DND-41 (cell line): Measurements from ENCODE around the gene ANKRD6.

Source experiments
- ATAC-seq: fragments of 200-7000 bp; cut with Tn5 transposase; 3 replicates; pipeline ENCODE4 v1.9.1; 2021; ENCODE audit warnings: low read depth; ENCODE audit not compliant: insufficient read depth
- DNase-seq: peaks from one replicate; pipeline ENCODE4 v3.0.0-alpha.2; 2020
- H2AFZ ChIP-seq: 2 replicates; pipeline ENCODE4 v1.6.0; 2012; ENCODE audit warnings: low read depth, low read length
- H3K27ac ChIP-seq: 2 replicates; pipeline ENCODE4 v1.5.1; 2012; ENCODE audit warnings: low read length, inconsistent platforms
- H3K27me3 ChIP-seq: fragments of 200-600 bp; sonication (generic); 2 replicates; pipeline ENCODE4 v1.6.0; 2012; ENCODE audit warnings: low read length, mild to moderate bottlenecking, inconsistent platforms; ENCODE audit not compliant: insufficient read depth, poor library complexity
- H3K36me3 ChIP-seq: 2 replicates; pipeline ENCODE4 v1.5.1; 2012; ENCODE audit warnings: low read length, inconsistent platforms; ENCODE audit not compliant: insufficient read depth
- H3K4me1 ChIP-seq: 2 replicates; pipeline ENCODE4 v1.5.1; 2012; ENCODE audit warnings: mild to moderate bottlenecking, low read length; ENCODE audit not compliant: insufficient read depth
- H3K4me2 ChIP-seq: 2 replicates; pipeline ENCODE4 v1.6.0; 2012; ENCODE audit warnings: mild to moderate bottlenecking, moderate library complexity, low read length, inconsistent platforms; ENCODE audit not compliant: insufficient read depth
- H3K4me3 ChIP-seq, 2 experiments: fragments of 200-600 bp in 1 of 2; shearing (Covaris generic) in 1 of 2; 2 replicates each; pipeline ENCODE4 v1.5.1; 2012 to 2016; ENCODE audit warnings: inconsistent platforms in 2 of 2, low read length in 2 of 2, mild to moderate bottlenecking in 2 of 2, low read depth in 1 of 2, moderate library complexity in 1 of 2
- H3K79me2 ChIP-seq: 2 replicates; pipeline ENCODE4 v1.6.0; 2012; ENCODE audit warnings: low read length, inconsistent platforms; ENCODE audit not compliant: insufficient read depth
- H3K9ac ChIP-seq: 2 replicates; pipeline ENCODE4 v1.6.0; 2012; ENCODE audit warnings: low read depth, mild to moderate bottlenecking, inconsistent platforms, low read length, moderate library complexity
- H3K9me3 ChIP-seq: 2 replicates; pipeline ENCODE4 v1.5.1; 2012; ENCODE audit warnings: low read length, moderate library complexity, mild to moderate bottlenecking, inconsistent platforms; ENCODE audit not compliant: insufficient read depth, severe bottlenecking
- H4K20me1 ChIP-seq: 2 replicates; pipeline ENCODE4 v1.6.0; 2012; ENCODE audit warnings: low read length; ENCODE audit not compliant: insufficient read depth
- EZH2 ChIP-seq: IDR thresholded peaks from 3 replicates; pipeline ENCODE4 v1.6.1; 2012; ENCODE audit warnings: borderline replicate concordance, low read depth, mild to moderate bottlenecking, moderate library complexity, low read length, inconsistent platforms; ENCODE audit not compliant: severe bottlenecking
- TF ChIP-seq, protein P1 (sequence below): IDR thresholded peaks from 2 replicates; pipeline ENCODE4 v1.5.1; 2012; ENCODE audit warnings: borderline replicate concordance, low read length, moderate library complexity, mild to moderate bottlenecking; ENCODE audit not compliant: poor library complexity, severe bottlenecking; ENCODE audit errors: extremely low read depth

Gene ANKRD6

DNA sequence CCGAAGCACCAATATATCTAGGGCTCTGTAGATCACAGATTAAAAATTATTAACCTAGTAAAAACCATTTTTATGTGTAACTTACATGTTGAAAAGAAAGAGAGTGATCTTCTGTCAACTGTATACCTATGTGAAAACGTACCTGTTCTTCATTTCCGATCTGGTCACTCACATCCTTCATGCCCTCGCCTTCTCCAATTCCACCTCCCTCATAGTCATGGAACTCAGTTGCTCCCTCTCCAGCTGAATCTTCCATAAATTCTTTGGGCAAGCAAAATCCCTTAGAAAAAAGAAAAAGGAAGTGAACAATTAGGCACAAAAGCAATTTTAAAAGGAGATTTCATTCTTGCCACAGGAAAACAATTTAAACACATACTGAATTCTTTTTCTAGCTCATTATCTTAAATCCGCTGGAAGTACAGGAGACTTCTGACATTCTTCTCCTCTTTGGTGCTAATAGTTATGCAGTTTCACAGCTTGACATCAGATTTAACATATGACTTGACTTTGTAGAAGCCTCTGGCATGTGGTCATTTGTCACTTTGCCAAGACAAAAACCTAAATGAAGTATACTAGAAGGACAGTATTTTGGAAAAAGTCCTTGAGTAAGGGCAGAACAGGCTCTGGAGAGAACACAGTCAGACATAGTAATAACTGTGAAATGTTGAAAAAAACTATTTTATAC lies 235.1 kb downstream of the ANKRD6 start:
- DNase-seq (no peak), ATAC-seq (no peak)
- Histone ChIP-seq H3K27me3 (no peaks in the 10 kb centered on the region), H3K4me2 (no peak overlapping the region), H3K4me1 (no peaks in the 10 kb centered on the region), H3K79me2 (no peaks in the 10 kb centered on the region), H3K36me3 (peaks cover 83% of the 10 kb centered on the region), H2AFZ (no peak overlapping the region), H3K27ac (no peak overlapping the region), H3K4me3 (no peak overlapping the region), H3K9ac (no peak overlapping the region), H4K20me1 (no peaks in the 10 kb centered on the region), H3K9me3 (no peaks in the 10 kb centered on the region)
- TF ChIP-seq, protein P1, sequence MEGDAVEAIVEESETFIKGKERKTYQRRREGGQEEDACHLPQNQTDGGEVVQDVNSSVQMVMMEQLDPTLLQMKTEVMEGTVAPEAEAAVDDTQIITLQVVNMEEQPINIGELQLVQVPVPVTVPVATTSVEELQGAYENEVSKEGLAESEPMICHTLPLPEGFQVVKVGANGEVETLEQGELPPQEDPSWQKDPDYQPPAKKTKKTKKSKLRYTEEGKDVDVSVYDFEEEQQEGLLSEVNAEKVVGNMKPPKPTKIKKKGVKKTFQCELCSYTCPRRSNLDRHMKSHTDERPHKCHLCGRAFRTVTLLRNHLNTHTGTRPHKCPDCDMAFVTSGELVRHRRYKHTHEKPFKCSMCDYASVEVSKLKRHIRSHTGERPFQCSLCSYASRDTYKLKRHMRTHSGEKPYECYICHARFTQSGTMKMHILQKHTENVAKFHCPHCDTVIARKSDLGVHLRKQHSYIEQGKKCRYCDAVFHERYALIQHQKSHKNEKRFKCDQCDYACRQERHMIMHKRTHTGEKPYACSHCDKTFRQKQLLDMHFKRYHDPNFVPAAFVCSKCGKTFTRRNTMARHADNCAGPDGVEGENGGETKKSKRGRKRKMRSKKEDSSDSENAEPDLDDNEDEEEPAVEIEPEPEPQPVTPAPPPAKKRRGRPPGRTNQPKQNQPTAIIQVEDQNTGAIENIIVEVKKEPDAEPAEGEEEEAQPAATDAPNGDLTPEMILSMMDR = no peak

DNA sequence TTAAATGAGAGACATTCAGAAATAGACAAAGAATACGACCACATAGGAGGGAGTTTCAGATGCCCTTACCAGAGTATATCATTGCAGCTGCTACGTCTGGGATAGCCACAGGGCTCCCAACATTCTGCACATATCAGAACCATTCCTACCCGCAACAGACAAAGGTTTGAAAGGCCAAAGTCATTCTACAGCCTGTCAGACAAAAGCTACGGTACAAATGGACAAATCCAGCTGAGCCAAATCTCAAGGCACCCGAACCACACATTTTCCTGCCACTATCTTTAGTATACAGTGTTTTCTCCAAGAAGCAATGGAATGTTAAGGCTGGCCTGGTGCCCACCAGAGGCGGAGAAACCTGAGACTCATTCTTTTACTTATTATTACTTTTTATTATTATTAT lies 236.1 kb downstream of the ANKRD6 start:
- Histone ChIP-seq H3K4me3 (no peak overlapping the region), H2AFZ (no peak overlapping the region), H4K20me1 (no peaks in the 10 kb centered on the region), H3K79me2 (no peaks in the 10 kb centered on the region), H3K27me3 (no peaks in the 10 kb centered on the region), H3K4me2 (no peak overlapping the region), H3K9me3 (no peaks in the 10 kb centered on the region), H3K27ac (no peak overlapping the region), H3K4me1 (no peaks in the 10 kb centered on the region), H3K9ac (no peak overlapping the region), H3K36me3 (peaks cover 82% of the 10 kb centered on the region)
- DNase-seq = no peak
- no peak for TF ChIP-seq EZH2
- TF ChIP-seq, protein P1 = no peak
- ATAC-seq = no peak

DNA sequence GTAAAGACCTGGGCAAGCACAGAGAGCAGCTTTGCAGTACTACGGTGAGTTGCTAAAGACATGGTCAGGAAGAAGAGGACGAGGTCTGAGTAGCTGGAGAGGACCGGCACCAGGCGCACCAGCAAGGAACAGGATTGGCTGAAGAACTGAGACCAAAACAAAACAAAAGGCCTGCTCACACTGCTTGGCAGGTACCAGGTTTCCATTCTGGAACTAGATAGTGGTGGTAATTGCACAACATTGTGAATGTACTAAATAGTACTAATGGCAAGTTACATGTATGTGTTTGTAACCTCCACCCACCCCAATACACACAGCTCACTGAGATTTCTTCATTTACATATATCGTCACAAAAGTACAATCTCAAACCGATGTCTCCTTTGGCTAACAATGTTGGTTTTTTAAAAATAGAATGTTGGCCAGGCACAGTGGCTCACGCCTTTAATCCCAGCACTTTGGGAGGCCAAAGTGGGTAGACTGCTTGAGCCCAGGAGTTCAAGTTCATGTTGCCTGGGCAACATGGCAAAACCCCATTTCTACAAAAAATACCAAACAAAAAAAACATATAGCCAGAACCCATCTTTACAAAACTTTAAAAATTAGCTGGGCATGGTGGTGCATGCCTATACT lies 238.1 kb downstream of the ANKRD6 start:
- DNase-seq = no peak
- no peaks in the 10 kb centered on the region for H3K27me3 ChIP-seq
- H2AFZ ChIP-seq = no peak overlapping the region
- no peaks in the 10 kb centered on the region for H3K4me1 ChIP-seq
- no peak overlapping the region for H3K9ac ChIP-seq
- H3K9me3 ChIP-seq = no peaks in the 10 kb centered on the region
- no peak overlapping the region for H3K4me2 ChIP-seq
- H3K79me2 ChIP-seq = no peaks in the 10 kb centered on the region
- H3K4me3 ChIP-seq = no peak overlapping the region
- H3K36me3 ChIP-seq = peaks cover 87% of the 10 kb centered on the region
- ATAC-seq = no peak
- TF ChIP-seq, protein P1 = no peak
- TF ChIP-seq EZH2 = no peak
- H3K27ac ChIP-seq = no peak overlapping the region
- H4K20me1 ChIP-seq = no peaks in the 10 kb centered on the region
